Vagina (tissue), 2 donors: ENCODE results near the gene DCLK2. TPM values are rescaled to one million over a fixed set of nuclear protein-coding genes. Genes with fewer than 3 reads are reported as not detected.

ENCODE experiments used
- DNase-seq, 2 donors: peaks; one replicate each; pipeline ENCODE4 v3.0.0-alpha.2; 2017; ENCODE audit errors: extremely low spot score in 2 of 2
- H3K27ac ChIP-seq: fragments of 200-600 bp; sonication (generic); one replicate; pipeline ENCODE4 v1.5.1; 2019
- H3K27me3 ChIP-seq: fragments of 200-600 bp; sonication (generic); one replicate; pipeline ENCODE4 v1.5.1; 2019
- H3K36me3 ChIP-seq, 2 donors: fragments of 200-600 bp; sonication (generic); one replicate each; pipeline ENCODE4 v1.5.1; 2017 to 2019
- H3K4me1 ChIP-seq: fragments of 200-600 bp; sonication (generic); one replicate; pipeline ENCODE4 v1.5.1; 2019
- H3K4me3 ChIP-seq, 2 donors: fragments of 200-600 bp; sonication (generic); 1 replicate in 1 of 2; 2 replicates in 1 of 2; pipeline ENCODE4 v1.5.1; 2016 to 2019
- H3K9me3 ChIP-seq: fragments of 200-600 bp; sonication (generic); one replicate; pipeline ENCODE4 v1.5.1; 2019
- POLR2A ChIP-seq, 2 donors: fragments of 450-650 bp; IDR thresholded peaks; one replicate each; pipeline ENCODE4 v1.6.1; 2017; ENCODE audit warnings: antibody characterized with exemption in 2 of 2, mild to moderate bottlenecking in 2 of 2, moderate library complexity in 2 of 2
- POLR2AphosphoS5 ChIP-seq, 2 donors: sonication (generic); formaldehyde crosslinking; IDR thresholded peaks; one replicate each; pipeline ENCODE4 v1.9.0; 2017; ENCODE audit warnings: antibody characterized with exemption in 2 of 2, mild to moderate bottlenecking in 2 of 2, low read depth in 1 of 2; ENCODE audit not compliant: insufficient read depth in 1 of 2
- intact Hi-C: fragments of 100-400 bp; cut with DNase I; formaldehyde crosslinking; loops from one replicate; pipeline ENCODE4 v1.15.1; 2023
- total RNA-seq: library from RNA; depleted of rRNA; stranded (reverse); fragments of >200 nt; gene quantifications from one replicate; pipeline ENCODE4 v1.2.3, GENCODE V29; 2016
- TF ChIP-seq, protein P1 (sequence below), 3 experiments: fragments of 450-650 bp in 2 of 3; fragments of 200-600 bp in 1 of 3; sonication (generic) in 1 of 3; IDR thresholded peaks; one replicate each; pipeline ENCODE4 v1.5.1; 2017 to 2019; ENCODE audit warnings: antibody characterized with exemption in 3 of 3, mild to moderate bottlenecking in 2 of 3, moderate library complexity in 2 of 3

The DCLK2 gene
- total RNA-seq, 1 donor from 2014 or later, result 5.9 TPM

GRCh38 chr4:150074064-150074463 is 4.2 kb upstream of the DCLK2 start:
- Histone ChIP-seq H3K36me3 (no peaks in the 10 kb centered on the region), H3K27ac (no peak overlapping the region), H3K9me3 (no peaks in the 10 kb centered on the region), H3K27me3 (no peaks in the 10 kb centered on the region), H3K4me3 (no peak overlapping the region), H3K4me1 (peaks cover 10% of the 10 kb centered on the region)
- no peak for DNase-seq
- TF ChIP-seq, protein P1, sequence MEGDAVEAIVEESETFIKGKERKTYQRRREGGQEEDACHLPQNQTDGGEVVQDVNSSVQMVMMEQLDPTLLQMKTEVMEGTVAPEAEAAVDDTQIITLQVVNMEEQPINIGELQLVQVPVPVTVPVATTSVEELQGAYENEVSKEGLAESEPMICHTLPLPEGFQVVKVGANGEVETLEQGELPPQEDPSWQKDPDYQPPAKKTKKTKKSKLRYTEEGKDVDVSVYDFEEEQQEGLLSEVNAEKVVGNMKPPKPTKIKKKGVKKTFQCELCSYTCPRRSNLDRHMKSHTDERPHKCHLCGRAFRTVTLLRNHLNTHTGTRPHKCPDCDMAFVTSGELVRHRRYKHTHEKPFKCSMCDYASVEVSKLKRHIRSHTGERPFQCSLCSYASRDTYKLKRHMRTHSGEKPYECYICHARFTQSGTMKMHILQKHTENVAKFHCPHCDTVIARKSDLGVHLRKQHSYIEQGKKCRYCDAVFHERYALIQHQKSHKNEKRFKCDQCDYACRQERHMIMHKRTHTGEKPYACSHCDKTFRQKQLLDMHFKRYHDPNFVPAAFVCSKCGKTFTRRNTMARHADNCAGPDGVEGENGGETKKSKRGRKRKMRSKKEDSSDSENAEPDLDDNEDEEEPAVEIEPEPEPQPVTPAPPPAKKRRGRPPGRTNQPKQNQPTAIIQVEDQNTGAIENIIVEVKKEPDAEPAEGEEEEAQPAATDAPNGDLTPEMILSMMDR (IDR thresholded peaks at IDR 0.05), result no peak
- TF ChIP-seq POLR2AphosphoS5 (IDR thresholded peaks at IDR 0.05; ENCODE audit: insufficient read depth in 1 of 2, low read depth in 1 of 2) (no peak), POLR2A (IDR thresholded peaks at IDR 0.05) (no peak)
- intact Hi-C loops, result no loop called here

- intact Hi-C loops, result no loop called here
- H3K36me3 ChIP-seq, result no peaks in the 10 kb centered on the region
- H3K27ac ChIP-seq, result peak overlapping the region; percentile 57
- H3K4me3 ChIP-seq, result peak overlapping the region; percentile 52 to 53
- no peaks in the 10 kb centered on the region for H3K27me3 ChIP-seq
- DNase-seq, result no peak
- H3K9me3 ChIP-seq, result no peaks in the 10 kb centered on the region
- peak in 1 of 2 donors; percentile 42 for TF ChIP-seq POLR2AphosphoS5 (IDR thresholded peaks at IDR 0.05; ENCODE audit: insufficient read depth in 1 of 2, low read depth in 1 of 2)
- TF ChIP-seq POLR2A (IDR thresholded peaks at IDR 0.05), result no peak
- peaks cover 22% of the 10 kb centered on the region for H3K4me1 ChIP-seq
These were observed 385 bp downstream of the DCLK2 start for GRCh38 chr4:150078579-150079080.

DNA sequence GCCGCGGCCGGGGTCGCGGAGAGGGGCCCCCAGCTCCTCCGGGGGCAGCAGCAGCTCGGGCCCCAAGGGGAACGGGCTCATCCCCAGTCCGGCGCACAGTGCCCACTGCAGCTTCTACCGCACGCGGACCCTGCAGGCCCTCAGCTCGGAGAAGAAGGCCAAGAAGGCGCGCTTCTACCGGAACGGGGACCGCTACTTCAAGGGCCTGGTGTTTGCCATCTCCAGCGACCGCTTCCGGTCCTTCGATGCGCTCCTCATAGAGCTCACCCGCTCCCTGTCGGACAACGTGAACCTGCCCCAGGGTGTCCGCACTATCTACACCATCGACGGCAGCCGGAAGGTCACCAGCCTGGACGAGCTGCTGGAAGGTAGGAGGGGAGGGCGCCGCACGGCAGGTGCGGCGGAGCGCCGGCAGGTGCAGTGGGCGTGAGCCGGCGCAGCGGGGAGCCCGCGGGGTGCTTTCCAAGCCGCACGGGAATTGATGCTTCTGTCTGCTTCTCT is 886 bp downstream of the DCLK2 start:
- intact Hi-C loops, result no loop called here
- H3K4me3 ChIP-seq, result peak overlapping the region; percentile 52 to 53
- peak overlapping the region; percentile 57 for H3K27ac ChIP-seq
- DNase-seq, result no peak
- H3K36me3 ChIP-seq, result no peaks in the 10 kb centered on the region
- H3K9me3 ChIP-seq, result no peaks in the 10 kb centered on the region
- H3K4me1 ChIP-seq, result peaks cover 22% of the 10 kb centered on the region
- TF ChIP-seq, protein P1 (IDR thresholded peaks at IDR 0.05), result no peak
- TF ChIP-seq POLR2AphosphoS5 (IDR thresholded peaks at IDR 0.05; ENCODE audit: insufficient read depth in 1 of 2, low read depth in 1 of 2), result peak in 1 of 2 donors; percentile 55
- H3K27me3 ChIP-seq, result no peaks in the 10 kb centered on the region

DNA sequence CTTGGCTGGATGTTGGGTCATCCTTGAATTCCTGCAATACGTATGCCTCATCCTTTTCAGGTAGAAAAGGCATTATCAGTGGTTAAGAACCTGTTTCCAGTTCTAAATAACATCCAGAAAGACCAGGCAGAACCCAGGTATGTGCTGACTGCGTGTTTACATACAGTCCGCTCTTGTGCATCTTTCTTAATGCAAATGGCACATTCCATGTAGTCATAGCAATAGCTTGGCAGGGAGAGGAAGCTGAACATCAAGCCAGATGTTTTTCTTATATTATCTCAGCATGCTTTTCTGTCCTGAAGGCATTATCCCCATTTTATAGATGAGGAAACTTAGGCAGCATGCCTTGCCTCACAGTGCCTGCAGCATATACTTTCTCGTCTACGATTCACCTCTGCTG is 2.1 kb downstream of the DCLK2 start:
- Histone ChIP-seq H3K27ac (no peak overlapping the region), H3K36me3 (no peaks in the 10 kb centered on the region), H3K4me3 (no peak overlapping the region), H3K27me3 (no peaks in the 10 kb centered on the region), H3K4me1 (peaks cover 22% of the 10 kb centered on the region), H3K9me3 (no peaks in the 10 kb centered on the region)
- intact Hi-C loops, result no loop called here
- no peak for DNase-seq
- TF ChIP-seq POLR2A (IDR thresholded peaks at IDR 0.05) (no peak), POLR2AphosphoS5 (IDR thresholded peaks at IDR 0.05; ENCODE audit: insufficient read depth in 1 of 2, low read depth in 1 of 2) (no peak)
- TF ChIP-seq, protein P1 (IDR thresholded peaks at IDR 0.05), result no peak

GRCh38 chr4:150080875-150081274 is 2.6 kb downstream of the DCLK2 start:
- Histone ChIP-seq H3K4me1 (peaks cover 22% of the 10 kb centered on the region), H3K27ac (no peak overlapping the region), H3K36me3 (no peaks in the 10 kb centered on the region), H3K4me3 (no peak overlapping the region), H3K9me3 (no peaks in the 10 kb centered on the region), H3K27me3 (no peaks in the 10 kb centered on the region)
- TF ChIP-seq POLR2A (IDR thresholded peaks at IDR 0.05), result no peak
- TF ChIP-seq, protein P1 (IDR thresholded peaks at IDR 0.05), result no peak
- intact Hi-C loops, result no loop called here
- DNase-seq, result no peak
